GM21423 (cell line): ENCODE data around the gene GRIK4.
A peak's percentile ranks its signal among the peaks of the same experiment; 100 is the strongest.
"Not testable (repeated sequence)": the region's sequence is repeated elsewhere in the genome, so short reads cannot be mapped to it uniquely, and the experiment has no call there.

Source experiments
- ATAC-seq: cut with Tn5 transposase; IDR thresholded peaks from one replicate; pipeline ENCODE4 v1.9.1; 2021; ENCODE audit warnings: mild to moderate bottlenecking, moderate library complexity; ENCODE audit not compliant: unreplicated experiment

GRIK4 gene

DNA sequence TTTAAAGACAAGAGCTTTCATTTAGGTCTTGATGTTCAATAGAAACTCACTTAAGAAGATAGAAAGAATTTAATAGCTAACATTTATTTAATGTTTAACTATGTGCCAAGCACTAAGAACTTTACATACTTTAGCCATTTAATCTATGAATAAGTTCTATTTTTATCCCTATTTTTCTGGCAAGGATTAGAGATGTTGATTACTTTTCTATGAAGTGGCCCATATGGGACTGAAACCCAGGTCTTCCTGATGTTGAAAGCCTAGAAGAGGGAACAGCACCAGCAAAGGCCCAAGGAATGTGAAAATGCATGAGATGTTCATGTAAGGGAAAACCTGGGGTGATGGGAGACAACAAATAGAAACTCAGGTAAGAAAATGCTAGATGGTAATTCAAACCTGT is 497.0 kb downstream of the GRIK4 start:
- no peak for ATAC-seq

DNA sequence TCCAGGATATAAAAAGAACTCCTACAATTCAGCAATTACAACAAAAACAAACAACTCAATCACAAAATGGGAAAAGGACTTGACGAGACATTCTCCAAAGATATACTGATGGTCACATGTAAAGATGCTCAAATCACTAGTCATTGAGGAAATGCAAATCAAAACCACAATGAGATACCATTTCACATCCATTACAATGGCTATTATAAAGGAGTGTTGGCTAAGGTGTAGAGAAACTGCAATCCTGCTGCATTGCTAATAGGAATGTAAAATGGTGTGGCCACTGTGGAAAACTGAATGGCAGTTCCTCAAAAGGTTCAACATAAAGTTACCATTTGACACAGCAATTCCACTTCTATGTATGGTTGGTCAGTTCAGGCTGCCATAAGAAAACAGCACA is 500.5 kb downstream of the GRIK4 start:
- no peak for ATAC-seq

DNA sequence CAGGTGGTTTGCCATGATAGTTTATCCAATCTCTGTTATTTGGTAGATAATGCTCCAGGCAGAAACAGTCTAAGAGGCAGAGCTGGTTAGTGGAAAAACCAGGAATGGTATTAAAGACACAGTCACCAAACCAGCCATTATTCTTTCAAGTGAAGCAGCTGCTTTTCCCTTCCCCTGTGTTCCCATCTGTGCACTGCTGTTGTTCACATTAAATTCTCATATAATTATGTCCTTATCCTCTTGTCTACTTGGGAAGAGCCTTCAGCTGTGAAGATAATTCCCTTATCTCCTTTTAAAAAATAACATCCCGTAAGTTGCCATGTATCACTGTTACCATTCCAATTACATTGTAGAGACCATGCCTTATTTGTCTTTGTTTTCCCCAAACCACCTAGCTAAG is 507.2 kb downstream of the GRIK4 start:
- ATAC-seq: no peak

DNA sequence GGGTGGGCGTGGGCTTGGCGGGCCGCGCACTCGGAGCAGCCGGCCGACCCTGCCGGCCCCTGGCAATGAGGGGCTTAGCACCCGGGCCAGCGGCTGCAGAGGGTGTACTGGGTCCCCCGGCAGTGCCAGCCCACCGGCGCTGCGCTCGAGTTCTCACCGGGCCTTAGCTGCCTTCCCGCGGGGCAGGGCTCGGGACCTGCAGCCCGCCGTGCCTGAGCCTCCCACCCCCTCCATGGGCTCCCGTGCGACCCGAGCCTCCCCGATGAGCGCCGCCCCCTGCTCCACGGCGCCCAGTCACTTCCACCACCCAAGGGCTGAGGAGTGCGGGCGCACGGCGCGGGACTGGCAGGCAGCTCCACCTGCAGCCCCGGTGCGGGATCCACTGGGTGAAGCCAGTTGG is 510.2 kb downstream of the GRIK4 start:
- ATAC-seq: not testable (repeated sequence)

DNA sequence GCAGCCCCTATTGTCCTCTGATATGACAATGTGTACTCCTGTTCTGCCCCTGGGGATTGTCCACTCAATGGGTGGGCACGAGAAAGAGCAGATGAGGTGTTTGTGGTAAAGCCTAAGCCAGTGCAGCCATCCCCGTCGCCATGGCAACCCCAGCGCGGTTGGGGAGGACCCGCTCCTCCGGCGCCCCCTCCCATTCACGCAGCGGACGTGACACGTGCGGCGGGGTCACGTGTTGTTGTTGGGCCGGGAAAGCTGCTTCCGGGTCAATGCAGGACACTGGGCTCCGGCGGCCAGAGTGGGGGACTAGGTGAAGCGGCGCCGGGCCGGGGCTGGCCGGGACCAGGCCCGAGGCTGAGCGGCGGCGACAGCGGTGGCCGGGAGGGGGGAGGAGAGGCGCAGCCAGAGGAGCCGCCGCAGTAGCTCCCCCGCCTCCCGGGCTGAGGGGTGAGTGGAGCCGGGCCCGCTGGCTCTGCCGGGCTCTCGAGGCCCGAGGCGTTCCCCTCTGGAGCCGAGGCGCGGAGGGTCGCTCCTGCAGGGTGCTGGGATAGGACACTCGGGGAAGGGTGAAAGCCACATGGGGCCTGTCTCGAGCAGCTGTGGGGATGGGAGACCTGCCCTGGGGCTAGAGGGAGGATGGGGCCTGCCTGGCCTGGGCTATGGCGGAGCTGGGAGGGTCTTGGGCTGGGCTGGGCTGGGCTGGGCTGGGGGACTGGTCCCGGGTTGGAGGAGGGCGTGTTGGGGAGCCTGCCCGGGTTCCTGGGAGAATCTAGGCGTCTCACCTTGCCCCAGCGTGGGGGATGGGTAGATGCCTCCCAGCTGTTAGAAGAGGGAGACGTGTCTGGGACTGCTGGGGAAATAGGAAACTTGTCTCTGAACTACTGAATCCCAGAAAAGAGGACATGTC is 512.6 kb downstream of the GRIK4 start, which contains the start of gene TBCEL:
TSS of gene TBCEL (plus strand) at position 255 of the 904 bp plus-strand sequence. CDS start 21,589 bp downstream, outside the sequence.
- ATAC-seq: peak; percentile 93

DNA sequence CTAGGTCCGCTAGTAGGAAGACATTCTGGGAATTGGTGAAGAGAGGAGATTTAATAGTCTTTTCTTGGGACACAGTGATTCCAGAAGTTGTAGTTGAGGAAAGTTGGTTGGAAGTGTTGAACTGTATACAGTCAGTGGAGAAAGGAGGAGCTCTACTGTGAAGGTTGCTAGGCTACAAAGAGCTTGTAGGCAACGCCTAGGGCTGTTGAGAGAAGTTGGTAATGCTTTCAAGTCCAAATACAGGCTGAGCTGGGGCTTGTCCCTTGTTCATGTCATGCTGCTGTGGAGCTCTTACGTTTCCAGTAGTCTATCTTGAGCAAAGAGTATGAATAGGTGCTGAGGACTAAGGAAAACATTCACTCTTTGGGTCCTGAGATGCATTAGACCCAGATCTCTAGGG is 513.4 kb downstream of the GRIK4 start:
- ATAC-seq: no peak

DNA sequence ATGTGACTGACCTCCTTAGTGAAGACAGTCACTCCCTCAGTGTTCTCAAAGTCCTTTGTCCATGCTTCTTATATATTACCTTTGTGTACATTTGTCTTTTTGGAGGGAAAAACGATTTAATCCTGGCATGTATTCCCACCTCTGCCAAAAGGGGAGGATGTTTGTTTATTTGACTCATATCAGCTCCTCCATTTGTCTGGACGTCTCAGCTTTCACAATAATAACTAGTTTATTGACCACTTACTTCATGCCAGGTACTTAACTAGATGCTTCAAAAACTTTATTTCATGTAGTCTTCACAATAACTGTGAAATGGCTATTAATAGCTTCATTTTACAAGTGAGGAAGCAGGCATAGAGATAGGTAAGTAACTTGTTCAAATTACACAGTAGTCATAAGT is 517.6 kb downstream of the GRIK4 start:
- no peak for ATAC-seq

DNA sequence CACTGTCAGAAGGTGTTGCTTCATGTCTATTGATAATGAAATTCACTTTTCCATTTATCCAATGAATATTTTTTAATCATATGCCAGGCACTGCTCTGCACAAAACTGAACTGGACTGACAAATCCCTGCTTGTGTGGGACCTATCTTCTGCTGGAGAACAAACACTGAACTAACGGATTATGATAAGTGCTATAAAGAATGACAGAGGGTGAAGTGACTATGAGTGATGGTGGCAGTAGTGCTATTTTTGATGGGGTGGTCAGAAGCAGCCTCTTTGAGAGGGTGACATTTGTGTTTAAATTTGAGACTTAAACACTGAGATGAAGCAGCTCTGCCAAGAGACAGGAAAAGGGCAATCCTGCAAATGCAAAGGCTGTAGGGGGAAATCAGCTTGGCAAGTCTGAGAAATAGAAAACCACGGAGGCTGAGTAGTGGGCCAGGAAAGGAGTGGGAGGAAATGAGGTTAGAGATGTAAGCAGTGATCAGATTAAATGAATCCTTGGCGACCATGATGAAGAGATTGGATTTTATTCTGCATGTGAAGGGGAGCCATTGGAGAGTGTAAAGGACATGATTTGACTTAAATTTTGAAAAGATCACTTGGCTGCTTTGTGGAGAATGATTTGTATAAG is 518.4 kb downstream of the GRIK4 start:
- no peak for ATAC-seq

DNA sequence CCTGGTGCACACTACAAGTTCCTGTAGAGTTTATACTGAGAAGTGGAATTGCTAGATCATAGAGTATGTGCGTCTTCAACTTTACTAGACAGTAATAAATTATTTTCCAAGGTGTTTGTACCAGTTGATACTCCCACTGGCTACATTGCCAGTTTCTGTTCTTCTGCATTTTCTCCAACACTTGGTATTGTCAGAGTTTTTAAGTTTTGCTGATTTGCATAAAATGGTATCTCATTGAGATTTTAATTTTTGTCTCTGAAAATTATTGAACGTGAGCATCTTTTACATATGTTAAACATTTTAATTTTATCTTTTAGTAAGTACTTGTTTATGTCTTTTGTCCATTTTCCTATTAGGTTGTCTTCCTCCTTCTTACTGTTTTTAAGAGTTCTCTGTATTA is 519.6 kb downstream of the GRIK4 start:
- ATAC-seq: no peak

DNA sequence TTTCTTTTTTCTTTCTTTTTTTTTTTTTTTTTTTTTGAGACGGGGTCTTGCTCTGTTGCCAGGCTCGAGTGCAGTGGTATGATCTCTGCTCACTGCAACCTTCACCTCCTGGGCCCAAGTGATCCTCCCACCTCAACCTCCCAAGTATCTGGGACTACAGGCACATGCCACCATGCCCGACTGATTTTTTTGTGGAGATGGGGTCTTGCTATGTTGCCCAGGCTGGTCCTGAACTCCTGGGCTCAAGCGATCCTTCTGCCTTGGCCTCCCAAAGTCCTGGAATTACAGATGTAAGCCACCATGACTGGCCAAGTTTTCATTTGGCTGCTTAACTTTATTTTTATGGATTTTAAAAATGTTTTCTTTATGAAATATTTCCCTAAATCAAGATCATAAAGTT is 520.1 kb downstream of the GRIK4 start:
- not testable (repeated sequence) for ATAC-seq

DNA sequence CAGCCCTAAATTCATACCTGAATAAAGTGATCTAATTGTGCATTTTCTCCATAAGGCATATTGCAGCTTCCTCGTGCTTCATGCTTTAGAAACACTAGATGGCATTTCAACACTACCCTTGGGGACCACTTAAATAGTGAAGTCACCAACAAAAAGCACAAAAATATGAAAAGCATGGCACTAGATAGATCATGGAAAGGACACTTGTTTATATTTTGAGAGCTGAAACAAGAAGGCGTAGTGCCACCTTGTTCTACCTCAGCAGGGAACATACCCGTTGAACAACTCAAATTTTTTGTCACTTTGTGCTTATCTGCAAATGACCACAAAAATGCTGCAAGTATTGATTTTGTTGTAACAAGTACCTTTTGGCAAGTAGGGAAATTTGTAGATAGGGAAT is 521.0 kb downstream of the GRIK4 start:
- ATAC-seq: no peak

DNA sequence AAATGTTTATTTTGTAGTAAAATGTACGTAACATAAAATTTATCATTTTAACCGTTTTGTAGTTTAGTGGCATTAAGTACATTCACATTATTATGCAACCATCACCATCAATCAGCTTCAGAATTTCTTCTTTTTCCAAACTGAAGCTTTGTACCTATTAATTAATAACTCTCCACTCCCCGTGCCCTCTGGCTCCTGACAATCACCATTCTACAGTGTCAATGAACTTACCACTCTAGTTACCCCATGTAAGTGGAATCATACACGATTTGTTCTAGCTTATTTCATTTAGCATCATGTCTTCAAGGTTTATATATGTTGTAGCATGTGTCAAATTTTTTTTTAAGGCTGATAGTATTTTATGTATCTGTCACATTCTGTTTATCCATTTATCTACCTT is 522.1 kb downstream of the GRIK4 start:
- no peak for ATAC-seq

DNA sequence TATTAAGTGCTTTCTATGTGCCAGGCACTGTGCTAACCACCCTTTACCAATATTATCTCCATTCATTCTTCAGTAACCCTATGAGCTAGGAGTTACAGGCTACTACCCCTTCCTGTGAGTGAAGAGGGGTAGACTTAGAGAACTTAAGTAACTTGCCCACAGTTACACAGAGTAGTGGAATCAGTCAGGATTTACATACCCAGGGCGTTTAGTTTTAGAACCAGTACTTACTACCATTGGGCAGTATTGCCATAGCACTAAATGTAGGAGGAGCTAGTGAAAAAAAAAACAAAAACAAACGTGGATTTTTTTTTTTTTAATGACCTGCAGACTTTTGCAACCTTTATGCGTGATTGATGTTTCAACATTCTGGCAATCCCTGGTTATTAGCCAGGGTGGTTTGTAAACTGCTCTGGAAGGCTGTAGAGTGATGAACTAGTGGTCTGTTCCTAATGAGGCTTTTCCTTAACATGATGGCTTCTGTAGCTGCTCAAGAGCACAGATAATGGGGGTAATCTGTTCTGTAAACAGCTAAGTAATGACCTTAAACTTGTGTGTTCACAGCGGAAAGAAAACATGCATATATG is 523.7 kb downstream of the GRIK4 start:
- no peak for ATAC-seq

DNA sequence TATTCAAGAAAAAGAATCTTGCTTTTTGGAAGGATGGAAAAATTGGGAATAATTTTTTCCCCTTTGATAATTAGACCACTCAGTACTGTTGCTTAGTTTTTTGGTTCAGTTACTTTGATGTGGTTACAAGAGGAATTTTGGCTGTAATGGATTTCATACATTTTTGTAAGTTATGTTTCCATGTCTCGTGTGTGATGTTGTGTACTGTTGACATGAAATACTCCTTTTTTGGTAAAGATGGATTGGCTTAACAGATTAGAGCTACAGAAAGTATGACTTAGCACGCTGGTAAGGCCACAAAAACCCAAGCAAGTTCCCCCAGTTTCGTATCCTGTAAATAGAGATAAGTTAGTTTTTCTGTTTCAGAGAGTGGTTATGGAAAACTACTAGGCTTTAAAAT is 524.2 kb downstream of the GRIK4 start:
- ATAC-seq: no peak

DNA sequence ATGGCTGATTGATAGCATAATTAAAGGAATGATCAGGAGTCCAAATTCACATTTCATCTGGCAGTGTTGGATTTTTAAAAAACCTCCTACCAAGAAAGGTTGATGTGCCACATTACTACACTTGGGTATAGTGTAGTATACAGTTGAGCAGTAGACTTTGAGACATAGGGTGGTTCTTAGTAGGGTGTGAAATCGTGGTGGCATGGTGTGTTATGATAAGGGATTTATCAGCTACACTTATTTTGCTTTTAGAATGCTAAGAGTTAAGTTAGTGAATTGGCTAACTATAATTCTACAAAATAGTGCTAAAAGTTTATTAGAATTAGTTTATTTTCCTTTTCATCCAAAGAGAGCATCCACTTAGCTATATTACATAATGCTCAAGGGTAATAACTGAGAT is 525.5 kb downstream of the GRIK4 start:
- no peak for ATAC-seq
